Dermis blood vessel endothelial cell (primary cell): Measurements from ENCODE around the gene CSTB. TPM values are rescaled to one million over a fixed set of nuclear protein-coding genes. Genes with fewer than 3 reads are reported as not detected.

ENCODE experiments used
- DNase-seq: peaks from one replicate; pipeline ENCODE4 v3.0.0; 2010
- total RNA-seq: library from RNA; depleted of rRNA; stranded (reverse); fragments of >200 nt; gene quantifications from 2 replicates; pipeline ENCODE4 v1.2.3, GENCODE V29; 2014

CSTB gene
- total RNA-seq, 1 donor from 2014 or later: 6.3 TPM

GRCh38 chr21:43767498-43767983 lies 8.6 kb downstream of the CSTB start:
- no peak for DNase-seq

- DNase-seq: no peak
These were observed 9.2 kb downstream of the CSTB start for GRCh38 chr21:43766734-43767497.

GRCh38 chr21:43764576-43765495 lies 11.3 kb downstream of the CSTB start:
- no peak for DNase-seq

GRCh38 chr21:43763901-43764523 lies 12.1 kb downstream of the CSTB start:
- DNase-seq: no peak

GRCh38 chr21:43762303-43763128 lies 13.6 kb downstream of the CSTB start:
- DNase-seq: no peak

GRCh38 chr21:43761886-43762285 lies 14.2 kb downstream of the CSTB start:
- no peak for DNase-seq

- DNase-seq: no peak
These were observed 15.6 kb downstream of the CSTB start for GRCh38 chr21:43760391-43760958.

GRCh38 chr21:43759651-43760050 lies 16.5 kb downstream of the CSTB start:
- DNase-seq: no peak

GRCh38 chr21:43758811-43759210 lies 17.3 kb downstream of the CSTB start:
- DNase-seq: no peak

- DNase-seq: no peak
These were observed 17.9 kb downstream of the CSTB start for GRCh38 chr21:43758111-43758641.

GRCh38 chr21:43757601-43758000 lies 18.5 kb downstream of the CSTB start:
- no peak for DNase-seq

GRCh38 chr21:43755820-43756594 lies 20.1 kb downstream of the CSTB start:
- no peak for DNase-seq

GRCh38 chr21:43754948-43755781 lies 20.9 kb downstream of the CSTB start:
- no peak for DNase-seq

- DNase-seq: no peak
These were observed 22.7 kb downstream of the CSTB start for GRCh38 chr21:43753439-43753799.

- no peak for DNase-seq
These were observed 23.2 kb downstream of the CSTB start for GRCh38 chr21:43752758-43753438.

GRCh38 chr21:43751955-43752591 lies 24.0 kb downstream of the CSTB start:
- DNase-seq: no peak

- no peak for DNase-seq
These were observed 25.6 kb downstream of the CSTB start for GRCh38 chr21:43750339-43751033.

GRCh38 chr21:43749651-43750262 lies 26.4 kb downstream of the CSTB start:
- no peak for DNase-seq
